GM11168 (cell line): ENCODE results near the gene LTB4R.
"Not testable (repeated sequence)": the region's sequence is repeated elsewhere in the genome, so short reads cannot be mapped to it uniquely, and the experiment has no call there.

ENCODE experiments used
- in situ Hi-C: fragments of 300-500 bp; cut with MboI; formaldehyde crosslinking; loops from one replicate; pipeline ENCODE4 v1.12.0; 2022; ENCODE audit warnings: low sequenced_read_pairs; ENCODE audit not compliant: unreplicated experiment

LTB4R gene

GRCh38 chr14:24317141-24317928 is 6.0 kb downstream of the LTB4R start:
- in situ Hi-C loops = no loop called here

- in situ Hi-C loops = no loop called here
Measured at GRCh38 chr14:24321212-24321975, 10.1 kb downstream of the LTB4R start.

GRCh38 chr14:24322672-24323071 is 11.4 kb downstream of the LTB4R start:
- in situ Hi-C loops = no loop called here

GRCh38 chr14:24323341-24323740 is 12.0 kb downstream of the LTB4R start:
- in situ Hi-C loops = no loop called here

GRCh38 chr14:24324024-24324423 is 12.7 kb downstream of the LTB4R start:
- in situ Hi-C loops = no loop called here

- in situ Hi-C loops = no loop called here
Measured at GRCh38 chr14:24325041-24325530, 13.8 kb downstream of the LTB4R start.

- in situ Hi-C loops = no loop called here
Measured at GRCh38 chr14:24325963-24326362, 14.7 kb downstream of the LTB4R start.

- in situ Hi-C loops = no loop called here
Measured at GRCh38 chr14:24327303-24327702, 16.0 kb downstream of the LTB4R start.

GRCh38 chr14:24327914-24328313 is 16.6 kb downstream of the LTB4R start:
- in situ Hi-C loops = not testable (repeated sequence)

- in situ Hi-C loops = no loop called here
Measured at GRCh38 chr14:24329073-24329663, 17.9 kb downstream of the LTB4R start.

- in situ Hi-C loops = loop anchor here (5.0 kb wide), 1 partner anchor 108 kb away; no protein-coding TSS in a partner anchor
Measured at GRCh38 chr14:24329736-24330135, 18.4 kb downstream of the LTB4R start.

- in situ Hi-C loops = loop anchor here (5.0 kb wide), 1 partner anchor 106 kb away; no protein-coding TSS in a partner anchor
Measured at GRCh38 chr14:24330973-24331674, 19.8 kb downstream of the LTB4R start.

GRCh38 chr14:24331731-24332267 is 20.5 kb downstream of the LTB4R start:
- in situ Hi-C loops = loop anchor here (5.0 kb wide), 1 partner anchor 106 kb away; no protein-coding TSS in a partner anchor

- in situ Hi-C loops = loop anchor here (5.0 kb wide), 1 partner anchor 105 kb away; no protein-coding TSS in a partner anchor
Measured at GRCh38 chr14:24332268-24332993, 21.1 kb downstream of the LTB4R start.

GRCh38 chr14:24334431-24335291 is 23.4 kb downstream of the LTB4R start, which contains the start of gene ADCY4:
ADCY4 (minus strand) TSS chr14:24335071; CDS start chr14:24334652, 419 bp downstream.
- in situ Hi-C loops = loop anchor here (5.0 kb wide), 1 partner anchor 103 kb away; no protein-coding TSS in a partner anchor

GRCh38 chr14:24335461-24336171 is 24.3 kb downstream of the LTB4R start:
- in situ Hi-C loops = no loop called here

GRCh38 chr14:24337144-24337823 is 26.0 kb downstream of the LTB4R start:
- in situ Hi-C loops = no loop called here
